ENCODE results near the gene KCNK3. TPM values are rescaled to one million over a fixed set of nuclear protein-coding genes. Genes with fewer than 3 reads are reported as not detected.
"Not testable (repeated sequence)": the region's sequence is repeated elsewhere in the genome, so short reads cannot be mapped to it uniquely, and the experiment has no call there.

The KCNK3 gene
- total and polyA plus RNA-seq, 3 experiments from 2014 or later, result not detected

GRCh38 chr2:26657265-26657664 is 35.3 kb upstream of the KCNK3 start:
- ChIA-PET CTCF (no interaction called here), POLR2A (no interaction called here)

DNA sequence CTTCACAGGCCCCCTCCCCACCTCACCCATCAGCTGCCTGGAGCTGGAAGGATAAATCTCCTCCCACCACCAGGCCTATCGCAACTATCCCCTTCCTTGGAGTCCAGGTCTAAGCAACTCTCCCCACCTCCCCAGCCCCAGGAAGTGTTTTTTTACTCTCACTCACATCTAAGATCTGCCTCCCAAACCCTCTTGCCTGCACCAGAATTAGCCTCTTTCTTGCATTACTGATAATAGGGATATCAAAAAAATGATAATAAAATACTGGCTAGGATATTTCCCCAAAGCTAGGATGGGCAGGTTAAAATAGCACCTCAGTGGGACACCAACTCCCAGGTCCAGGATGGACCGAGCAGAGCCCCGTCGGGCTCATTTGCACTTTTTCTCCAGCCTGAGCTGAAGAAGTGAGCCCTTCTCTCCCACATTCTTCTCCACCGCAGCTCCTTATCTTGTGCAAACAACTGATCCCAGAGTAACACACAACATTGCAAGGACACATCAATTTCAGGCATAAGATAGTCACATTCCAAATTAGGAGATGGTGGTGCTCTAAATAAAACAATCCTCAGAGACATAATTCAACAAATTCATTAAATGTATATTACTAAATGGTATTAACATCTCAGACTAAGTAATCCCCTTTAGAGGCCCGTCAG is 33.7 kb upstream of the KCNK3 start:
- no peaks in the 10 kb centered on the region for H3K27me3 ChIP-seq (ENCODE audit: insufficient read depth, low read length, poor library complexity, severe bottlenecking)
- no peak overlapping the region for H3K4me3 ChIP-seq (ENCODE audit: low read length)
- ChIA-PET POLR2A (no interaction called here), CTCF (interaction anchor here (1.0 kb wide), 1 partner anchor 16 kb away, joined by 3 read pairs; no protein-coding TSS in a partner anchor)
- H3K4me1 Mint-ChIP-seq, result no peaks in the 10 kb centered on the region
- no peak overlapping the region for H3K4me3 Mint-ChIP-seq
- no peaks in the 10 kb centered on the region for H3K9me3 ChIP-seq (ENCODE audit: low read length)
- H3K27ac Mint-ChIP-seq, result no peak overlapping the region
- no peak overlapping the region for H3K27ac ChIP-seq (ENCODE audit: low read depth, low read length)
- H3K36me3 ChIP-seq (ENCODE audit: insufficient read depth, low read length), result no peaks in the 10 kb centered on the region
- H3K4me1 ChIP-seq (ENCODE audit: insufficient read depth, low read length), result no peaks in the 10 kb centered on the region
- H3K27me3 Mint-ChIP-seq, result peaks cover 9 to 22% of the 10 kb centered on the region in 2 donors
- peaks cover 13 to 27% (median 24%) of the 10 kb centered on the region in 5 donors for H3K9me3 Mint-ChIP-seq
- DNase-seq, result no peak
- peaks cover 0 to 11% (median 0%) of the 10 kb centered on the region in 3 donors for H3K36me3 Mint-ChIP-seq

More at GRCh38 chr2:26657265-26657664, 35.3 kb upstream of the KCNK3 start:
- no peaks in the 10 kb centered on the region for H3K4me1 Mint-ChIP-seq
- no peak overlapping the region for H3K27ac Mint-ChIP-seq
- H3K27ac ChIP-seq (ENCODE audit: low read depth, low read length), result no peak overlapping the region
- H3K4me3 Mint-ChIP-seq, result no peak overlapping the region
- H3K36me3 Mint-ChIP-seq, result peaks cover 0 to 11% (median 0%) of the 10 kb centered on the region in 3 donors
- no peaks in the 10 kb centered on the region for H3K9me3 ChIP-seq (ENCODE audit: low read length)
- H3K9me3 Mint-ChIP-seq, result peaks cover 13 to 27% (median 24%) of the 10 kb centered on the region in 5 donors
- H3K27me3 ChIP-seq (ENCODE audit: insufficient read depth, low read length, poor library complexity, severe bottlenecking), result no peaks in the 10 kb centered on the region
- no peaks in the 10 kb centered on the region for H3K36me3 ChIP-seq (ENCODE audit: insufficient read depth, low read length)
- H3K27me3 Mint-ChIP-seq, result peaks cover 14 to 31% of the 10 kb centered on the region in 2 donors
- no peak overlapping the region for H3K4me3 ChIP-seq (ENCODE audit: low read length)
- H3K4me1 ChIP-seq (ENCODE audit: insufficient read depth, low read length), result no peaks in the 10 kb centered on the region
- DNase-seq, result no peak

DNA sequence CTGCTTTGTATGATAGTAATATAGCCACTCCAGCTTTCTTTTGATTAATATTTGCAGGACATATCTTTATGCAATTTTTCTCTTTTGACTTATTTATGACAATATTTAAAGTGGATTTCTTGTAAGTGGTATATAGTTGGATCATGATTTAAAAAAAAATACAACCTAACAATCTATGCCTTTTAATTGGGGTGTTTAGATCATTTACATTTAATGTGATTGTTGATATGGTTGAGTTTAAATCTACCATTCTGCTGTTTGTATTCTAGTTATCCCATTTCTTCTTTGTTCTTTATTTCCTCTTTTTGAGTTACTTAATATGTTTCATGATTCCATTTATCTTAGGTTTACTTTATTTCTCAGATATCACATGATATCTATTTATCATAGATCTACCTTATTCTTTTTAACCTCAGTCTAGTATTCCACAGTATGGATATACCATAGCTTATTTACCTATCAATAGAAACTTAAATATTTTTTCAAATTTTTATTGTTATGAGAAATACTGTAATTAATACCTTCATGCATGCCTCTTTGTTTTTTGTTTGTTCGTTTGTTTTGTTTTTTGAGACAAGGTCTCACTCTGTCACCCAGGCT is 32.1 kb upstream of the KCNK3 start:
- Mint-ChIP-seq H3K27me3 (peaks cover 9 to 31% of the 10 kb centered on the region in 2 donors), H3K4me1 (no peaks in the 10 kb centered on the region), H3K9me3 (peaks cover 14 to 27% (median 24%) of the 10 kb centered on the region in 5 donors), H3K36me3 (peaks cover 0 to 11% (median 0%) of the 10 kb centered on the region in 3 donors), H3K4me3 (no peak overlapping the region), H3K27ac (no peak overlapping the region)
- Histone ChIP-seq H3K27me3 (ENCODE audit: insufficient read depth, low read length, poor library complexity, severe bottlenecking) (no peaks in the 10 kb centered on the region), H3K9me3 (ENCODE audit: low read length) (no peaks in the 10 kb centered on the region), H3K4me1 (ENCODE audit: insufficient read depth, low read length) (no peaks in the 10 kb centered on the region), H3K27ac (ENCODE audit: low read depth, low read length) (no peak overlapping the region), H3K36me3 (ENCODE audit: insufficient read depth, low read length) (no peaks in the 10 kb centered on the region), H3K4me3 (ENCODE audit: low read length) (no peak overlapping the region)
- no peak for DNase-seq
- ChIA-PET CTCF (no interaction called here), POLR2A (no interaction called here)

DNA sequence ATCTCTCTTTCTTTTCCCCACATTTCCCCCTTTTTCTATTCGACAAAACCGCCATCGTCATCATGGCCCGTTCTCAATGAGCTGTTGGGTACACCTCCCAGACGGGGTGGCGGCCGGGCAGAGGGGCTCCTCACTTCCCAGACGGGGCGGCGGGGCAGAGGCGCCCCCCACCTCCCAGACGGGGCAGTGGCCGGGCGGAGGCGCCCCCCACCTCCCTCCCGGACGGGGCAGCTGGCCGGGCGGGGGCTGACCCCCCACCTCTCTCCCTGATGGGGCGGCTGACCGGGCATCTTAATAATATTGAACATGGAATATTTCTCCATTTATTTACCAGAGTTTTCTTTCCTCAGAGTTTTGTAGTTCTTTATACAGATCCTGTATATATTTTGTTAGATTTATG is 27.2 kb upstream of the KCNK3 start:
- H3K27me3 Mint-ChIP-seq, result peaks cover 13 to 51% of the 10 kb centered on the region in 2 donors
- H3K9me3 Mint-ChIP-seq, result peaks cover 9 to 13% (median 10%) of the 10 kb centered on the region in 5 donors
- H3K27ac Mint-ChIP-seq; H3K27me3 ChIP-seq (ENCODE audit: insufficient read depth, low read length, poor library complexity, severe bottlenecking); H3K36me3 ChIP-seq (ENCODE audit: insufficient read depth, low read length); H3K4me1 ChIP-seq (ENCODE audit: insufficient read depth, low read length); H3K4me3 Mint-ChIP-seq; H3K27ac ChIP-seq (ENCODE audit: low read depth, low read length); H3K36me3 Mint-ChIP-seq; DNase-seq; H3K4me1 Mint-ChIP-seq; CTCF ChIA-PET; POLR2A ChIA-PET; H3K4me3 ChIP-seq (ENCODE audit: low read length); H3K9me3 ChIP-seq (ENCODE audit: low read length): not testable (repeated sequence)

GRCh38 chr2:26666671-26667070 is 25.9 kb upstream of the KCNK3 start:
- no peaks in the 10 kb centered on the region for H3K4me1 ChIP-seq (ENCODE audit: insufficient read depth, low read length)
- no peaks in the 10 kb centered on the region for H3K9me3 ChIP-seq (ENCODE audit: low read length)
- ChIA-PET CTCF (no interaction called here), POLR2A (no interaction called here)
- Mint-ChIP-seq H3K9me3 (peaks cover 0 to 6% (median 2%) of the 10 kb centered on the region in 5 donors), H3K27me3 (peaks cover 15 to 60% of the 10 kb centered on the region in 2 donors), H3K36me3 (peaks cover 0 to 7% (median 0%) of the 10 kb centered on the region in 3 donors), H3K4me3 (no peak overlapping the region), H3K4me1 (no peaks in the 10 kb centered on the region), H3K27ac (no peak overlapping the region)
- DNase-seq, result no peak
- no peak overlapping the region for H3K4me3 ChIP-seq (ENCODE audit: low read length)
- no peak overlapping the region for H3K27ac ChIP-seq (ENCODE audit: low read depth, low read length)
- no peaks in the 10 kb centered on the region for H3K27me3 ChIP-seq (ENCODE audit: insufficient read depth, low read length, poor library complexity, severe bottlenecking)
- H3K36me3 ChIP-seq (ENCODE audit: insufficient read depth, low read length), result no peaks in the 10 kb centered on the region

- no peak for DNase-seq
- Histone ChIP-seq H3K36me3 (ENCODE audit: insufficient read depth, low read length) (no peaks in the 10 kb centered on the region), H3K9me3 (ENCODE audit: low read length) (no peaks in the 10 kb centered on the region), H3K4me1 (ENCODE audit: insufficient read depth, low read length) (no peaks in the 10 kb centered on the region), H3K27me3 (ENCODE audit: insufficient read depth, low read length, poor library complexity, severe bottlenecking) (no peaks in the 10 kb centered on the region), H3K4me3 (ENCODE audit: low read length) (no peak overlapping the region), H3K27ac (ENCODE audit: low read depth, low read length) (no peak overlapping the region)
- peaks cover 0 to 6% (median 2%) of the 10 kb centered on the region in 5 donors for H3K9me3 Mint-ChIP-seq
- ChIA-PET CTCF (no interaction called here), POLR2A (no interaction called here)
- peaks cover 0 to 7% (median 0%) of the 10 kb centered on the region in 3 donors for H3K36me3 Mint-ChIP-seq
- peaks cover 20 to 70% of the 10 kb centered on the region in 2 donors for H3K27me3 Mint-ChIP-seq
- no peak overlapping the region for H3K4me3 Mint-ChIP-seq
- H3K27ac Mint-ChIP-seq, result no peak overlapping the region
- H3K4me1 Mint-ChIP-seq, result no peaks in the 10 kb centered on the region
These were observed 24.5 kb upstream of the KCNK3 start for GRCh38 chr2:26668041-26668440.

- no peak for DNase-seq
- H3K9me3 Mint-ChIP-seq, result peaks cover 0 to 6% (median 1%) of the 10 kb centered on the region in 5 donors
- POLR2A ChIA-PET, result no interaction called here
- CTCF ChIA-PET, result no interaction called here
- Histone ChIP-seq H3K4me1 (ENCODE audit: insufficient read depth, low read length) (no peaks in the 10 kb centered on the region), H3K36me3 (ENCODE audit: insufficient read depth, low read length) (no peaks in the 10 kb centered on the region), H3K27ac (ENCODE audit: low read depth, low read length) (no peak overlapping the region), H3K9me3 (ENCODE audit: low read length) (no peaks in the 10 kb centered on the region), H3K27me3 (ENCODE audit: insufficient read depth, low read length, poor library complexity, severe bottlenecking) (no peaks in the 10 kb centered on the region), H3K4me3 (ENCODE audit: low read length) (no peak overlapping the region)
- peaks cover 0 to 7% (median 0%) of the 10 kb centered on the region in 3 donors for H3K36me3 Mint-ChIP-seq
- H3K27me3 Mint-ChIP-seq, result peaks cover 20 to 71% of the 10 kb centered on the region in 2 donors
- no peak overlapping the region for H3K4me3 Mint-ChIP-seq
- H3K4me1 Mint-ChIP-seq, result no peaks in the 10 kb centered on the region
- H3K27ac Mint-ChIP-seq, result no peak overlapping the region
These were observed 23.4 kb upstream of the KCNK3 start for GRCh38 chr2:26668856-26669750.

- Histone ChIP-seq H3K4me1 (ENCODE audit: insufficient read depth, low read length) (no peaks in the 10 kb centered on the region), H3K27me3 (ENCODE audit: insufficient read depth, low read length, poor library complexity, severe bottlenecking) (no peaks in the 10 kb centered on the region), H3K9me3 (ENCODE audit: low read length) (no peaks in the 10 kb centered on the region), H3K36me3 (ENCODE audit: insufficient read depth, low read length) (no peaks in the 10 kb centered on the region), H3K4me3 (ENCODE audit: low read length) (no peak overlapping the region), H3K27ac (ENCODE audit: low read depth, low read length) (no peak overlapping the region)
- DNase-seq, result no peak
- H3K4me1 Mint-ChIP-seq, result no peaks in the 10 kb centered on the region
- peaks cover 0 to 6% (median 1%) of the 10 kb centered on the region in 5 donors for H3K9me3 Mint-ChIP-seq
- no peak overlapping the region for H3K4me3 Mint-ChIP-seq
- ChIA-PET POLR2A (no interaction called here), CTCF (no interaction called here)
- H3K36me3 Mint-ChIP-seq, result peaks cover 0 to 7% (median 0%) of the 10 kb centered on the region in 3 donors
- H3K27me3 Mint-ChIP-seq, result peaks cover 22 to 69% of the 10 kb centered on the region in 2 donors
- no peak overlapping the region for H3K27ac Mint-ChIP-seq
These were observed 22.4 kb upstream of the KCNK3 start for GRCh38 chr2:26670171-26670570.
